GM19463 (cell line): ENCODE results near the gene SHE.

Experiments used
- ATAC-seq: cut with Tn5 transposase; IDR thresholded peaks from one replicate; pipeline ENCODE4 v1.9.1; 2021; ENCODE audit warnings: mild to moderate bottlenecking, moderate library complexity; ENCODE audit not compliant: unreplicated experiment

Gene SHE

DNA sequence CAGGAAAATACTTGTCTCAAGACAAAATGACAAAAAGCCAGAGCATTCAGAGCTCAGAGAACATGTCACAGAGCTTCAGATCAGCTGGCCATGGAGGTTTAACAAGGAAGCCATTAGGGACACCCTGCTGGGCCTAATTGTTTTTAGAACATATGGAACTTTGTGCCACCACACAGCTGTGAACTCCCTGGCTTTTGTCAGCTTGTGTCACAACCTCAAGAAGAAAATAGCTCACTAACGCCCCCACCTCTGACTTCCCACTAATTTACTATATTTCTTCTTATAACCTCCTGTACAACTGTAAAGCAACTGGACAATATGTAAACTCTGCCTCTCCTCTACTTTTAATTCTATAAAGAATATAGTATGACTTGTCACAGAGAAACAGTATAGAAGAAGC lies 21.2 kb downstream of the SHE start:
- no peak for ATAC-seq

DNA sequence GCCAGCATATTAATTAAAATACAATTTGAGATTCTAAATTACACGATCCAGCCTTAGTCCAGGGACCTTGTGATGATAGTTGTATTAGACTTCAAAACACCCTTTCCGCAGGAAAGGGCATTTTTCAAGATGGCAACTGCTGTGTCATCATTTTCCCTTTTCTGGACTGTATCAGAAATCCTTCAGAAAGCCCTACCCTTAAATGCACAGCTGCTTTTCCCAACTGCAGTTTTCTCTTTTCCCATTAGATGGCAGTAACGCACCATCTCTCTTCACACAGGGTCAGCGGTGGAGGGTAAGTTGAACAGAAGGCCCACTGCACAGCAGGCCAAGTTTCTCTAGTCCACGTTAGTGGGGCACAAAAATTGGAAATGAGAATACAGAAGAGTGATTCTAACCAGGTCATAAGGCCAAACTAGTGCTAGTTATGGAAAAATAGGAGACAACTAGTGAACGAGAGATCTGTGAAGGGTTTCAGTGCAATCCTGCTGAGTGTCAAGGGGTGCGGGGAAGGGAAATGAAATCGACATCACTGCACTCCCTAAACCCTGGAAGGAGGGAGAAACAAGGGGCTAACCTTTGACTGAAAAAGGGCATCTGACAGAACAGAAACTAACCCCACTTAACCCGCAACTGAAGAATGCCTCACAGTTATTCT lies 22.3 kb downstream of the SHE start:
- no peak for ATAC-seq

DNA sequence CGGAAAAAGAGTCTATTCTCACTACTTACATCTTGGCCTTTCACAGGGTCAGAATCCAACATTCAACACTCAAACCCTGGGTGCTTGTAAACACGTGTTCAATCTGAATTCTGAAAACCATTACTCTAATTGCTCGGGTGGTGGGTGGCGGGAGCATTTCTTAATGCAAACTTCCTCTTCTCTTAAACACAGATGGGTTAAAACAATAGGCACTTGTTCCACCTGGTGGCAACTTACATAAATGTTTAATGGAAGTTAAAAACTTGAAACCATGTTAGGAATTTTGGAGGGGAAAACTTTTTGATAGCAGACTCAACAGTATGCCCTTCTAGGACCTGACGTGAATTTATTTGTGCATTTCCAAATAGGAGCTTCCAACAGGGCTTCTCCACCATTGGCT lies 23.6 kb downstream of the SHE start:
- ATAC-seq, result no peak

DNA sequence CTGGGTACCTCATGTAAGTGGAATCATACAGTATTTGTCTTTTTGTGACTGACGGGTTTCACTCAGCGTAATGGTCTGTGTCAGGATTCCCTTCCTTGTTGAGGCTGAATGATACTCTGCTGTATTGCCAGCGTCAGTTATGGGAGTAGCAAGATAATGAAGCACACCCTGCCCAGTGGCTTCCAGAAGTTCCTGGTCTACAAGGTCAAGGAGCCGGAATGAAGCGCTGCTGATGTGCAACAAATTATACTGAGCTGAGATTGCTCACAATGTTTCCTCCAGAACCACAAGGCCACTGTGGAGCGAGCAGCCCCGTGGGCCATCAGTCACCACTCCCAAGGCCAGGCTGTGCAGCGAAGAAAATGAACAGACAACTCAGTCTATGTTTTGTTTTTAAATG lies 24.2 kb downstream of the SHE start:
- no peak for ATAC-seq

DNA sequence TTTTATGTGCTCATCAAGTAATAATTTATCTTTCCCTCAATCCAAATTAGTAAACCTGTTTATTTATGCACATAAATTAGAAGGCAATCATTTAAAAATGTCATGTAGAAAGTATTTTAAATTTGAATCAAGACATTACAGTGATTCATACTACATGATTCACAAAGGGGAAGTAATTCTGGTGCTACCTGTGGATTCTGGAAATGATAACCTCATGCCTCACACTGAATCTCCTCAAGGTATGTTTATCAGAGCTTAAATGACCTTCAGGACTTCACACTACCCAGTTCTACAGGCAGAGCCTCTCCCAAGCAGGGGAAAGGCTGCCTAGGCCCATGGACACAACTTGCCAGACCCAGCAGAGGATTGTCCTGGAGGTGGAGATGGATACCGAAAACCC lies 25.4 kb downstream of the SHE start:
- ATAC-seq, result no peak

DNA sequence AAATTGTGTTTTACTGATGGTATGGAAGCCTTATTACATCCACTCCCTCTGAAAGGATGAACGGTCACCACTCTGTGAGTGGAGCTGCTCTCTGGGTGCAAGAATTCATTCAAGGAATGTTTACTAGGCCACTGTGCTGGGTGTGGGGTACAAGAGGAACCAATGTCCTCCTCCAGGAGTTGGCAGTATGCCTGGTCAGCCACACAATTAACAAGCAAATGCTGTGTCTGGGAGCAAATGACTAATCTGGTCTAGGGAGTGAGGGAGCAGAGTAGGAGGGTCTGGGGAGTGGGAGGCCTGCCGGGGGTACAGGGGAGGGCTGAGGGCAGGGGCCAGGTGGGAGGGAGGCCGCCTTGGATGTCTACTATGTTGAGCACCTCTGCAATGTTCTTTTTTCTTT lies 27.4 kb downstream of the SHE start:
- ATAC-seq, result no peak

DNA sequence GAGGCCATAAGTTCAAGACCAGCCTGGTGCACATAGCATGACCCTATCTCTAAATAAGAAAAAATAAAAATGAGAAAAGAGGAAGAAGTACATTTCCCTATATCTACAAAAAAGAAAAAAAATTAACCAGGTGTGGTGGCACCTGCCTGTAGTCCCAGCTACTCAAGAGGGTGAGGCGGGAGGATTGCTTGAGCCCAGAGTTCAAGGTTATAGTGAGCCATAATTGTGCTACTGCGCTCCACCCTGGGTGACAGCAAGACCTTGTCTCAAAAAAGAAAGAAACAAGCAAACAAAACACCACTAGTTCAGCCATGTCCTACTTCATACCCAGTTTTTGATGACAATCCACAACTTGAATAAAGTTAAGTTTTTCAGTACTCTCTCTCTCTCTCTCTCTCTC lies 30.9 kb downstream of the SHE start:
- no peak for ATAC-seq

DNA sequence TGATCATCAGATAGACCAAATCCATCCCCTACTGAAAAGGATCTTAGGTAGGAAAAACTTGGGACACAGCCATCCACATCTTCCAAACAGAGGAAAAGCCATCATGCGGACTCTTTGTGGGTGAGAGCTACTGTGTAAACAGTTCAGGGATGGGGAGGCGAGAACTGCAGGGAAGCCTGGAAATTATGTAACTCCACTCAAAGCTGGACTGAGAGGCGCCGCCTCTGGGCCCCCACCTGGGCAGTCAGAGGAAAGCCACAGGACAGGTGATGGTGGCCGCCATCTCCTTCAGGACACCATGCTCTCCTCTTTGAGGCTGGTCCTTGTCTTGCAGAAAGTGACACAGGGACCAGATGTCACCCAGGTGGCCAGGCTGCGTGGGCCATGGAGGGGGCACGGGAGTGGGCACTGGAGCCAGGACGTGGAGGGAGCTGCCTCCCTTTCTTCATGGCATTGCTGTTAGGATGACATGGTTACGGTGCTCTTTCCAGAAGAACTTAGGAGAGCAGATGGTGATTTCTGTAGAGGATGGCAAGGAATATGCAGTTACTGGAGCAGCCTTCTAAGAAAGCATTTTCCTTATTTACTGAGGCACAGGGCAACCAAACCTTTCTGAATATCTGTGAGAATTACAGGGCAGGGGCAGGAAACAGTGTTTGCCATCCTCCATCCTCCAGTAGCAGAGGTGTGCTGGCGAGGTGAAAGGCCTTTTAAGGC lies 32.2 kb downstream of the SHE start:
- no peak for ATAC-seq

DNA sequence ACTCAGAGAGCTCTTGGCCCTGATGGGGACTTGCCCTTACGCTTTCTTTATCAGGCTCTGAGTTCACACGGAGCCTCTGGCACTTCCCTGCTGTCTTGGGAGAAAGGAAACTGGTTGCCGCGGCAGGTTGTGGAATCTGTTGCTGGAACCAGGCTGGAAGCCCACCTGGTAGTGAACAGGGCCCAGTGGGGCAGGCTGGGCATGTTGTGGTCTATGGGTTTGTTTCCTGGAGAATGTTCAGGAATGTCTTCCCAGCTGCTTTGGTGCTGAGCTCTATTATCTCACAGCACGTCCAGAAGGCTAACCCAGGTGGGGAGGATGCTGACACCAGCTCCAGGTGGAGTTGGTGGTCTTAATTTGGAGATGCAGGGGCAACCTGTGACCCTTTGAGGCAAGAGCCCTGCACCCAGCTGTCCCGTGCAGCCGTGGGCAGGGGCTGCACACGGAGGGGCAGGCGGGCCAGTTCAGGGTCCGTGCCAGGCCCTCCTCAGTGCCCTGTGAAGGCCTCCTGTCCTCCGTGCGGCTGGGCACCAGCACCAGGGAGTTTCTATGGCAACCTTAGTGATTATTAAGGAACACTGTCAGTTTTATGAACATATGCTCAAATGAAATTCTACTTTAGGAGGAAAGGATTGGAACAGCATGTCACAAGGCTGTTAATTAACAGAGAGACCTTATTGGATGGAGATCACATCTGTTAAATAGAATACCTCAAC lies 33.5 kb downstream of the SHE start:
- ATAC-seq, result no peak

DNA sequence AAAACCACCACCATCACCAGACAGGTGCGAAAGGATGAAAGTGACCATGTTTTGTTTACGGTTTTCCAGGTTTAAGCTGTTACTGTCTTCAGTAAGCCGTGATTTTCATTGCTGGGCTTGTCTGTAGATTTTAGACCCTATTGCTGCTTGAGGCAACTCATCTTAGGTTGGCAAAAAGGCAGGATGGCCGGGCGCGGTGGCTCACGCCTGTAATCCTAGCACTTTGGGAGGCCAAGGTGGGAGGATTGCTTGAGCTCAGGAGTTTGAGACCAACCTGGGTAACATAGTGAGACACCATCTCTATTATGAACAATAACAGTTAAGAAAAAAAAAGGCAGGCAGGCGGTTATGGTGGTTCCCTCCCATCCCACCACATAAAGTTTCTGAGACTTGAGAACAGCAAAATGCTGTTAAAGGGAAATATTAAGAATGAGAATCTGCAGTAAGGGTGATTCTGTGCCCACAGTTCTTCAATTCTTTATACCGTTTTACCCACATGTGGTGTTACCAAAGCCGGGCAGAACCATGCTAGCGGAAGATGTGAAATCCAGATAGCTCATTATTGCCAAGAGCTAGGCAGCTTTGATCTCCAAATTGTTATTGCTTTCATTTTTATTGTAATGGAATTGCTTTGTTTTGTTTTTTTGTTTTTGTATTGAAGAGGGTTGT lies 34.6 kb downstream of the SHE start:
- no peak for ATAC-seq

DNA sequence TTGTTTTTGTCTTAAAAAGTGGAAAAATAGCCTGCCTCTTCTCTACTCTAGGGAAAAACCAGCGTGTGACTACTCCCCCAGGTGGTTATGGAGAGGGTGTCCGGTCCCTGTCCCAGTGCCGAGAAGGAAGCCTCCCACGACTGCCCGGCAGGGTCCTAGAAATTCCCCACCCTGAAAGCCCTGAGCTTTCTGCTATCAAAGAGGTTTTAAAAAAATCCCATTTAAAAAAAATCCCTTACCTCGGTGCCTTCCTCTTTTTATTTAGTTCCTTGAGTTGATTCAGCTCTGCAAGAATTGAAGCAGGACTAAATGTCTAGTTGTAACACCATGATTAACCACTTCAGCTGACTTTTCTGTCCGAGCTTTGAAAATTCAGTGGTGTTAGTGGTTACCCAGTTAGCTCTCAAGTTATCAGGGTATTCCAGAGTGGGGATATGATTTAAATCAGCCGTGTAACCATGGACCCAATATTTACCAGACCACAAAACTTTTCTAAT lies 35.2 kb downstream of the SHE start:
- ATAC-seq, result no peak

DNA sequence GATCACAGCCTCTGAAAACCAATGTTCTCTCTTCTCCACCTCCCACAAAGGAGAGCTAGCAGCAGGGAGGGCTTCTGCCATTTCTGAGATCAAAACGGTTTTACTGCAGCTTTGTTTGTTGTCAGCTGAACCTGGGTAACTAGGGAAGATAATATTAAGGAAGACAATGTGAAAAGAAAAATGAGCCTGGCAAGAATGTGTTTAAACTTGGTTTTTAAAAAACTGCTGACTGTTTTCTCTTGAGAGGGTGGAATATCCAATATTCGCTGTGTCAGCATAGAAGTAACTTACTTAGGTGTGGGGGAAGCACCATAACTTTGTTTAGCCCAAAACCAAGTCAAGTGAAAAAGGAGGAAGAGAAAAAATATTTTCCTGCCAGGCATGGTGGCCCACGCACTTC lies 36.0 kb downstream of the SHE start:
- no peak for ATAC-seq

DNA sequence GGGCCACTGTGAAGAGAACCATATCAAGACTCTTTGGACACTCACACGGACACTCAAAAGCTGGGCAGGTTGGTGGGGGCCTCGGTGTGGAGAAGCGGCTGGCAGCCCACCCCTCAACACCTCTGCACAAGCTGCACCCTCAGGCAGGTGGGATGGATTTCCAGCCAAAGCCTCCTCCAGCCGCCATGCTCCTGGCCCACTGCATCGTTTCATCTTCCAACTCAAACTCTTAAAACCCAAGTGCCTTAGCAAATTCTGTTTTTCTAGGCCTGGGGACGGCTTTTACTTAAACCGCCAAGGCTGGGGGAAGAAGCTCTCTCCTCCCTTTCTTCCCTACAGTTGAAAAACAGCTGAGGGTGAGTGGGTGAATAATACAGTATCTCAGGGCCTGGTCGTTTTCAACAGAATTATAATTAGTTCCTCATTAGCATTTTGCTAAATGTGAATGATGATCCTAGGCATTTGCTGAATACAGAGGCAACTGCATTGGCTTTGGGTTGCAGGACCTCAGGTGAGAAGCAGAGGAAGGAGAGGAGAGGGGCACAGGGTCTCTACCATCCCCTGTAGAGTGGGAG lies 36.5 kb downstream of the SHE start:
- ATAC-seq, result no peak

DNA sequence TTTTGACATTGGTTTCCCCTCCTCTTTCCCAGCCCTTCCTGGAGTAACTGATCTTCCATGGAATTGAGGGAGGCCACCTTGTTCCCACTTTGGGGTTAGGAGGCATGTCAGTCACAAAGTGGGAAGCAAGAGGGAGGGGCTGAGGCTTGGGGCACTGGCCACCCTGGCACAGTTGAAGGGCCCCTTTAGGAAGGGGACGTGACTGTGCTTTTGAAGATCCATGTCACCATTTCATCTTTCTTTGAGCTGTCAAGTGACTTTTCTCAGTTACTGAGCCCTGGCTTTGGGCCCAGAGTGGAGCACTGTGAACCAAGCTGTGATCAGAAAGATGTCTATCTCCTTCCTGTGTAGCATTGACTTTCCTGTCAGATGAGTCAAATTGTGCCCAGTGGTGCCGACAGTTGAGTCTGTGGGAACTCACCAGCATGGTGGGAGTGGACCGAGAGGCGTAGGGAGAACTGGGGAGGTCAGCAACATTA lies 38.7 kb downstream of the SHE start:
- ATAC-seq, result no peak

DNA sequence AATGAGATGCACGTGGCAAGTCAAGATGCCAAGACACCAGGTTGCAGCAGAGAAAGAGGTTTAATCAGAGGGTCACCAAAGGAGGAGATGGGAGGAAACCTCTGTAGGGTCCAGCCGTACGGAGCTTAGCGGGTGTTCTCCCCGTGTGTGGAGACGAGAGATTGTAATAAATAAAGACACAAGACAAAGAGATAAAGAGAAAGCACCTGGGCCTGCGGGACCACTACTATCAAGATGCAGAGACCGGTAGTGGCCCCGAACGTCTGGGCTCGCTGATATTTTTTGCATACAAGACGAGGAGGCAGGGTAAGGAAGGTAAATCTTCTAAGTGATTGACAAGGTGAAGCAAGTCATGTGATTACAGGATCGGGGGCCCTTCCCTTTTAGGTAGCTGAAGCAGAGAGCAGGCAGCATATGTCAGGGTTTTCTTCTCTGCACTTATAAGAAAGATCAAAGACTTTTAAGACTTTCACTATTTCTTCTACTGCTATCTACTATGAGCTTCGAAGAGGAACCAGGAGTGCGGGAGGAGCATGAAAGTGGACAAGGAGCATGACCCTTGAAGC lies 41.4 kb downstream of the SHE start:
- no peak for ATAC-seq

DNA sequence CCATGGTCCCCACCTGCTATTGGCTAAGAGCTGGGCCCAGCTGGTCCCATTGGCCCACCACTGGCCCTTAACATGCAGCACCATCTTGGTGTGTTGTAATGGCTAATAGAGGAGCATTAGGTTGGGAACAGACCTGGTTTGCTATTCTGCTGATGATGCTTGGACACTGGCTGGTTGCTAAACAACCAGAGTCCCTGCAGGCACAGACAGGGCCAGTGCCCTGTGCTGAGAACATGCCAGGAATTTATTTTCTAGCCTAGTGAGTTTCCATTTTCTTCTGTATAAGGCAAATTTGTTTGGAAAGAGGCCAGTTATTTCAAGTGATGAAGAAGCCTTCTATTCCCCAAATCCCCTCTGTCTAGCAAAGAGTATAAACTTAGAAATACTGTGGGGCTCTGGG lies 43.1 kb downstream of the SHE start:
- ATAC-seq, result no peak

DNA sequence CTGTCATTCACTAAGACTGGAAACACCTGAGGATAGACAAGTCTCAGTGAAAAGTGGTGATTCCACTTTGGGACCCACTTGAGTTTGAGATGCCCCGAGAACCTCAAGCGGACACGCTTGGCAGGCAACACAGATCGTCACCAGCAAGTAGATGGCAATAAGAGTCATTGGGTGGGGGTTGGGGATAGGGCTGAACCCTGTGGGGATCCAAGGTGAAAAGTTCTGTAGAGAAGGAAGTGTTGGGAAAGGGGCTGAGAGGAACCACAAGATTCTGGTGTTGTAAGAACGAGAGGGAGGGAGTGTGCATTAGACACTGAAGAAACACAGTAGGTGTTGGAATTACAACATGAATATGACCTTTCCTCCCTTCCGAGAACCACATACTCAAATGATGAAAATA lies 45.6 kb downstream of the SHE start:
- ATAC-seq, result no peak

DNA sequence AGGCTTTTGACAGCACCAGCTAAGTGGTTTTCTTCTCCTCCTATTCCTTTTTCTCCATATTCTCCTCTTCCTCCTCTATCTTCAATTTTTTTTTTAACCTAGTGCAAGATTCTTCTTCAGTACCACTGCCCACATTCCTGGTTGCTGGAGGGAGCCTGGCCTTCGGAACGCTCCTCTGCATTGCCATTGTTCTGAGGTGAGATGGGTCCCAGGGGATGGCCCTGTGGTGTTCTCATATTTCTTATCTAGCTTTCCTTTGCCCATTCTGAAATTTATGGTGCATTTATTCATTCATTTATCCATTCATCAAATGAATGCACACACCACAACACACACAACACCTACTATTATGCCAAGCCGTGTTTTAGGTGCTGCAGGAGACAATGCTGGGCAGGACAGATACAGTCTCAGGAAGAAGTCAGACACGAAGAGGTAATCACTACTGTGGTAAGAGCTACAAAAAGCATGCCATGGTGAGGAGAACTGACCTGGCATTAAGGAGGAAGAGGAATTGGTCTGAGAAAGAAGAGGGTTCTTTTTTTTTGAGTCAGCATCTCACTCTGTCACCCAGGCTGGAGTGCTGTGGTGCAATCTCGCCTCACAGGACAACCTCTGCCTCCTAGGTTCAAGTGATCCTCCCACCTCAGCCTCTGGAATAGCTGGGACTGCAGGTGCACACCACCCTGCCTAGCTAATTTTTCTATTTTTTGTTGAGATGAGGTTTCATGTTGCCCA lies 47.7 kb downstream of the SHE start:
- no peak for ATAC-seq

DNA sequence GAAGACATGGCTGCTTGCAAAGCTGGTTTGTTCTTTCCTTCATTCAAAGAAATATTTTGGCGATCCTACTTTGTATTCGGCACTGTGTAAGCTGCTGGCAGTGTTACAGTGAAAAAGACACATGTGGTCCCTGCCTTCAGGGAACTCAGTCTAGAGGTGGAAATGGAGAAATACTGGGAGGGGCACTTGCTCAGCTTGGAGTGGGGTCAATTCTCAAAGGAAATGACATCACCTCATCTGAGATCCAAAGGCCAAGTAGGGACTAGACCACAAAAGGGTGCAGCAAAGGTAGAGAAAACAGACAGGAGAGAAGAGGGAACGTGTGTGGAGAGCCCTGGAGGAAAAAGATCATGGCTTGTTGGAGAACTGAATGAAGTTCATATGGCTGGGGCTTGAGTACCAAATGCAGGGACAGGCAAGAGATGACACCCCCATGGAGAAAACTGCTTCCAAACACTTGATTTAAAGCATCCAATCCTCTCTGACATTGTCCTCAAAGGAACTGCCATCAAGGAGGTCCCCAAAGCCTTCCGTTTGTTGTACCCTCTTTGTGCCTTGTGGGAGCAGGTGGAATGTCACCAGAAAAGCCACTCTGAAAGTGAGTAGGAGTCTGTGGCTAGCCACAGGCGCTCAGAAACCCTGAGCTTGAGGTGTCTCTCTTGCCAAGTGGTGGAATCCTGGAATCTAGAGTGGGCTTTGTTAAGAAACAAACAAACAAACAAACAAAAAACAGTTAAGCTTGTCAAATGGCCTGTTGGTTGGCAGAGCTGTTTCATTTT lies 48.4 kb downstream of the SHE start:
- no peak for ATAC-seq
